NCI-H1092 (cell line): Measurements from ENCODE around the gene MAST4.

Experiments
- DNase-seq: peaks from one replicate; lab custom pipeline; 2025; lab: John Stamatoyannopoulos, UW

MAST4 gene

GRCh38 chr5:67020096-67020615 is 424.0 kb downstream of the MAST4 start:
- DNase-seq, result no peak

- no peak for DNase-seq
Observed at GRCh38 chr5:67021031-67021430, 424.8 kb downstream of the MAST4 start.

GRCh38 chr5:67021521-67021920 is 425.3 kb downstream of the MAST4 start:
- DNase-seq, result no peak

- no peak for DNase-seq
Observed at GRCh38 chr5:67021962-67022361, 425.8 kb downstream of the MAST4 start.

- DNase-seq, result no peak
Observed at GRCh38 chr5:67025457-67025856, 429.3 kb downstream of the MAST4 start.

GRCh38 chr5:67026278-67026677 is 430.1 kb downstream of the MAST4 start:
- DNase-seq, result no peak

- no peak for DNase-seq
Observed at GRCh38 chr5:67027171-67027570, 431.0 kb downstream of the MAST4 start.

- DNase-seq, result no peak
Observed at GRCh38 chr5:67028371-67028770, 432.2 kb downstream of the MAST4 start.

- DNase-seq, result no peak
Observed at GRCh38 chr5:67028941-67029340, 432.7 kb downstream of the MAST4 start.

GRCh38 chr5:67029481-67029880 is 433.3 kb downstream of the MAST4 start:
- DNase-seq, result no peak

GRCh38 chr5:67030289-67031056 is 434.3 kb downstream of the MAST4 start:
- DNase-seq, result no peak

GRCh38 chr5:67031057-67031443 is 434.9 kb downstream of the MAST4 start:
- DNase-seq, result no peak

- no peak for DNase-seq
Observed at GRCh38 chr5:67031692-67032091, 435.5 kb downstream of the MAST4 start.

- DNase-seq, result no peak
Observed at GRCh38 chr5:67032921-67033664, 436.9 kb downstream of the MAST4 start.

- no peak for DNase-seq
Observed at GRCh38 chr5:67033880-67034651, 437.9 kb downstream of the MAST4 start.

- no peak for DNase-seq
Observed at GRCh38 chr5:67035098-67035740, 439.0 kb downstream of the MAST4 start.

GRCh38 chr5:67037171-67037570 is 441.0 kb downstream of the MAST4 start:
- DNase-seq, result no peak

- no peak for DNase-seq
Observed at GRCh38 chr5:67038817-67039603, 442.8 kb downstream of the MAST4 start.

- DNase-seq, result no peak
Observed at GRCh38 chr5:67042176-67043003, 446.2 kb downstream of the MAST4 start.

- no peak for DNase-seq
Observed at GRCh38 chr5:67043796-67044511, 447.8 kb downstream of the MAST4 start.
